Stimulated activated naive CD4-positive, alpha-beta T cell treated with Interleukin-2 at 50 U/mL for 16 hours (primary cell): ENCODE measurements around the gene VARS1.
"Not testable (repeated sequence)": the region's sequence is repeated elsewhere in the genome, so short reads cannot be mapped to it uniquely, and the experiment has no call there.

Source experiments
- DNase-seq: peaks from one replicate; lab custom pipeline; 2025; lab: John Stamatoyannopoulos, UW

The VARS1 gene

DNA sequence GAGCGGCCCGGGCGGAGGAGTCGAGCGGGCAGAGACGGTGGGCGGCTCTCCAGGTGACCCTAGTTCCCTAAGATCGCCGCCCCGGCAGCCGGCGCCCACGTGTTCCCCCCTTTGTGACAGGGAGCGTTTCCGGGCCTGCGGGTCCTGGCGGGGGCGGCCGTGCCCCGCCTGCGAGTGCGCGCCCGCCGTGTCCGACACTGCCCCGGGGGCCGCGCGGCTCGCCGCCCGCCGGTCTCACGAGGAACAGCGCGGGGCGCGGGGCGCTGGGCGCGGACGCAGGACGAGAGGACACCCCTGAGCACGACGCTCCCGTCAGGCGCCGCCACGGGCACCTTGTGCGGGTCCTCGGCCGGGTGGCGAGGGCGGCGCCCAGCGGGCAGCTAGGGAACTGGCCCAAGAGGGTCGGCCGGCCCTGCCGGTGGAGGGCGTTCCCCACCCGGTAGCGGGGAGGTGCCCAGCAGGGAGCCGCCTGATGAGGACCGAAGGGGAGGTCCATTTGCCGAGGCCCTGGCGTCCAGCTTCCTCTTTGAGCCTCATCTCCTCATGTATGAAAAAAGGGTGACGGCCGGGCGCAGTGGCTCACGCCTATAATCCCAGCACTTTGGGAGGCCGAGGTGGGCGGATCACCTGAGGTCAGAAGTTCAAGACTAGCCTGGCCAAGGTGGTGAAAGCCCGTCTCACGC is at the start of gene VARS1:
Gene VARS1, minus strand, starts transcription at position 137 of the 683 bp plus-strand sequence. CDS start 535 bp downstream, outside the sequence.
- DNase-seq, result peak; percentile 78

DNA sequence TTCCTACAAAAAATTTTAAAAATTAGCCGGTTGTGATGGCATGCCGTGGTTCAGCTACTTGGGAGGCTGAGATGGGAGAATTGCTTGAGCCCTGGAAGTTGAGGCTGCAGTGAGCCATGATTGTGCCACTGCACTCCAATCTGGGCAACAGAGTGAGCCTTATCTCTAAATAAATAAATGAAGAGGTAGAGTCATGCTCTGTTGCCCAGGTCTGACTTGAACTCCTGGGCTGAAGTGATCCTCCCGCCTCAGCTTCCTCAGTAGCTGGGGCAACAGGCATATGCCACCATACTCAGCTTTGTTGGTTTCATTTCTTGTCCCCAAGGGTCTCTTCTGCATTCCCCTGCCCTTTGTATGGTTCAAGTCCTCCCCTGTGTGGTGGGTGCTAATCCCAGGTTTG is 49.0 kb upstream of the VARS1 start:
- DNase-seq, result no peak

DNA sequence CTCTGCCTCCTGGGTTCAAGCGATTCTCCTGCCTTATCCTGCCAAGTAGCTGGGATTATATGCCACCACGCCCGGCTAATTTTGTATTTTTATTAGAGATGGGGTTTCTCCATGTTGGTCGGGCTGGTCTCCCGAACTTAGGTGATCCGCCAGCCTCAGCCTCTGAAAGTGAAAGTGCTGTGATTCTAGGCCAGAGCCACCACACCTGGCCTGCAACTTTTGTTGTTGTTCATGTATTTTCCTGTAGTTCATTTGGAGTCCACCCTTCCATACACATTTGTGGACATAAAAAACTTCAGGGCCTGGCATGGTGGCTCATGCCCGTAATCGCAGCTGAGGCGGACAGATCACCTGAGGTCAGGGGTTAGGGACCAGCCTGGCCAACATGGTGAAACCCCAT is 46.5 kb upstream of the VARS1 start:
- no peak for DNase-seq

DNA sequence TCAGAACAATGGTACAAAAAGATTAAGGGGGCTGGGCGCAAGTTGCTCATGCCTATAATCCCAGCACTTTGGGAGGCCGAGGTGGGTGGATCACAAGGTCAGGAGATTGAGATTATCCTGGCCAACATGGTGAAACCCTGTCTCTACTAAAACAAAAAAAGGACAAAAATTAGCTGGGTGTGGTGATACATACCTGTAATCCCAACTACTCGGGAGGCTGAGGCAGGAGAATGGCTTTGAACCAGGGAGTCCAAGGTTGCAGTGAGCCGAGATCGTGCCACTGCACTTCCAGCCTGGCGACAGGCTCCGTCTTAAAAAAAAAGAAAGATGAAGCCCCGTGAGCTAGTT is 44.2 kb upstream of the VARS1 start:
- DNase-seq, result not testable (repeated sequence)

DNA sequence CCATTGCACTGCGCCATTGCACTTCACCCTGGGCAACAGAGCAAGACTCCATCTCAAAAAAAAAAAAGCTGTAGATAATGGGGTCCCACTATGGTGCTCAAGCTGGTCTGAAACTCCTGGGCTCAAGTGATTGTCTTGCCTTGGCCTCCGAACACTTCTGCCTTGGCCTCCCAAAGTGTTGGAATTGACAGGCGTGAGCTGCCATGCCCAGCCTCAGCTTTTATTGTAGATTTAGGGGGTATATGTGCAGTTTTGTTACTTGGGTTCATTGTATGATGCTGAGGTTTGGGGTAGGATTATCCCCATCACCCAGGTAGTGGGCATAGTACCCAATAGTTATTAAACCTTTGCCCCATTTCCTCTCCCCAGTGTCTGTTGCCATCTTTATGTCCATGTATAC is 43.4 kb upstream of the VARS1 start:
- DNase-seq, result no peak

DNA sequence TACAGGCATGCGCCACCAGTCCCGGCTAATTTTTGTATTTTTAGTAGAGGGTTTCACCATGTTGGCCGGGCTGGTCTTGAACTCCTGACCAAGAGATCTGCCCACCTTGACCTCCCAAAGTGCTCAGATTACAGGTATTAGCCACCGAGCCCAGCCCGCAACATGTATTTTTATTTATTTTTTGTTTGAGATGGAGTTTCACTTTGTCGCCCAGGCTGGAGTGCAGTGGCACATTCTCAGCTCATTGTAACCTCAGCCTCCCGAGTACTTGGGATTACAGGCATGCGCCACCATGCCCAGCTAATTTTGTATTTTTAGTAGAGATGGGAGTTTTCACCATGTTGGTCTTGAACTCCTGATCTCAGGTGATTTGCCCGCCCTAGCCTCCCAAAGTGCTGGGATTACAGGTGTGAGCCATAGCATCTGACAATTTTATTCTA is 42.6 kb upstream of the VARS1 start:
- DNase-seq, result not testable (repeated sequence)

DNA sequence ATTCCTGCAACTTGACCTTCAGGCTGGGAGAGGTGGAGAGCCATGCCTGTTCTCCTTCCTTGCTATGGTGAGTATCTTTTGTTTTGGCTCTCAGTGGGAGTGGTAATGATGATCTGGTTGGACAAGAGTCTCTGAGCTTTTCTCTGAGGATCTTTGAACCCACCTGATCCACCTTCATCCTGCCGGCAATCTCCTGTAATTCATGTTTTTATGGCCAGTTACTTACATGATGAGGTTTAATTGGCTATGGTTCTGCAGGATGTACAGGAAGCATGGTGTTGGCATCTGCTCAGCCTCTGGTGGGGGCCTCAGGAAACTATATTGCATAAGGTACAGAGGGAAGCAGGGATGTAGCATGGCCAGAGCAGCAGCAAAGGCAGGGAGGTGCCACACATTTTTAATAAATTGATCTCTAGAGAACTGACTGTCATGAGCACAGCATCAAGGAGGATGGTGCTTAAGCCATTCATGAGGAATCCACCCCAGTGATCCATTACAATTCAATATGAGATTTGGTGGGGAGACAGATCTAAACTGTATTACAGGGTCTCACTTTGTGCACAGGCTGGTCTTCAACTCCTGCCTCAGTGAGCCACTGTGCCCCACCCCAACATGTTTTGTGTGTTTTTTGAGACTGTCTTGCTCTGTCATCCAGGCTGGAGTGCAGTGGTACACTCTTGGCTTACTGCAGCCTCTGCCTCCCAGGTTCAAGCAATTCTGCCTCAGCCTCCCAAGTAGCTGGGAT is 42.0 kb upstream of the VARS1 start:
- DNase-seq, result no peak

DNA sequence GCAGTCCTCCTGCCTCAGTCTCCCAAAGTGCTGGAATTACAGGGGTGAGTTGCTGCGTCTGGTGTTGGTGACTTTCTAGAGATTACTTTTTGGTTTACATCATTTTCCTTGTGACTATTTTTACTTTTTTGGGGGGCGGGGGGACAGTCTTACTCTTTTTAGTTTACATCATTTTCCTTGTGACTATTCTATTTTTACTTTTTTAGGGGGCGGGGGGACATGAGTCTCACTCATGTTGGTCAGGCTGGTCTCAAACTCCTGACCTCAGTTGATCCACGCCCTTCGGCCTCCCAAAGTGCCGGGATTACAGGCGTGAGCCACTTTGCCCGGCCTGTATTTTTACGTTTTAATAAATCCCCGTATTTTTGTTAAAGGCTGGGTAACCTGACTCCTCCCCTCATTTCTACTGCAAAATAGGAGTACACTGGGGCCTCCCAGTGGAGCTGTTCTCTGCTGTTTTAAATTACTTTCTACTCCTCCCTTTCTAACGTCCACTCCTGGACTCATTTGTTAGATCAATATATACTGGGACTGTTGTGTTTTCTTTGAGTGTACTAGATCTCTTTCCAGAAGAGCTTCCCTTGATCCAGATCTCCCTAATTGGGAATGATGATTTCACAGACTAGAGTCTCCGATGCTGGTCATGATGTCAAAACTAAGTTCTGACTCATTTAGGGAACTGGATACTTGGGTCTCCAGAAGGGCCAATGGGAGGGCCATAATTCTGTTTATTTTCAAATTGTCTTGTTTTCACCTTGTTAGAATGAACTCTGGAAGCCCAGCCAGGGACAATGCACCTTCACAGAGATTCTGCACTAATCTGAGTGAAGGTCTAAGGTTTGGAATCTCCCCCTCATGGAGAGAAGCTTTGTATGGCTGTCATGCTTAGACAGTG is 41.2 kb upstream of the VARS1 start:
- DNase-seq, result no peak

DNA sequence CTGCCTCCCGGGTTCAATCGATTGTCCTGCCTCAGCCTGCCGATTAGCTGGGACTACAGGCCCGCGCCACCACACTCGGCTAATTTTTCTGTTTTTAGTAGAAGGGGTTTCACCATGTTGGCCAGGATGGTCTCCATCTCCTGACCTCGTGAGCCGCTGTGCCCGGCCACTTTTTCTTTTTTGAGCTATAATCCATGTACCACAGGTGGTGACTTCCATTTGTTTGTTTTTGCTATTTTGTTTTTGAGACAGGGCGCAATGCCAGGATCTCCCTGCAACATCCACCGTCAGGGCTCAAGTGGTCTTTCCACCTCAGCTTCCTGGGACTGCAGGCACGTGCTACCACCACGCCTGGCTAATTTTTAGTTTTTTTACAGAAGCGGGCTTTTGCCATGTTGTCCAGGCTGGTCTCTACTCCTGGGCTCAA is 40.5 kb upstream of the VARS1 start:
- no peak for DNase-seq

DNA sequence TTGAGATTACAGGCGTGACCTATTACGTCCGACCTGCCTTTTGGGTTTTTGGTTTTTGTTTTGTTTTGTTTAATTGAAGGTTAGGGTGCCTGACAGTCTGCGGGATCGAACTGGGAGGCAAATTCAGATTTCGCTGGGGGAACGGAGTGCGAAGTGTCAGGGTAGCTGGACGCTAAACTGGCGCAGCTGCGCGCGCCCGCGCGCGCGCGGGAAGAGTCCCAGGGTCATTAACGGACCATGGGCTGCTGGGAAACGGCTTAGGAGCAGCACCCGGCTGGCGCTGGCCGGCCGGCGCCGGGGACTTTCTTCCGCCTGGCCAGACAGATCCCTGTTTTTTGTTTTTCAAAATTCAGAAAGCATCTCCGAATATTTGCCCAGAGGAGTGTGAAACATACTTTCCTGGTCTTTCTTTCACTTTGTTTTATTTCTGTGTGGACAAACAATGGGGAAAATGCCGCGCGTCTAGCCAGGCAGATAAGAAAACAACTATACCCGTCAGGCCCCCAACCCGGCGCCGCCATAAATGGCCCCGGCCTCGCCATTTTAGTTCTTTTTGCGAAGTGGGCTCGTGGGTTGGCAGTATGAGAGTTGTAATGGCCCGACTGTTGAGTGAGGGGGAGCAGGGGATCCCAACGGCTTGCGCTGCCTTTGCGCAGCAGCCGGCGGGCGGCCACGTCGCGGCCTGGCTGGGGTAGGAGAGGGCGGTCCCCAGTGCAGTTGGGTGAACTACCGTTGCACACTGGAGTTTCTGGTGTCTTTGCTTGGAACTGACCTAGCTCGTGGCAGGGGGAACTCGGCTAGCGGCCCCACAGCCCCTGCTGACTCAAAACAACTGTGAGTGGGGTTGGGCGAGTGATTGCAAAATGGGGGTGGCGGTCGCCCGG is 39.1 kb upstream of the VARS1 start:
- peak; percentile 71 for DNase-seq

DNA sequence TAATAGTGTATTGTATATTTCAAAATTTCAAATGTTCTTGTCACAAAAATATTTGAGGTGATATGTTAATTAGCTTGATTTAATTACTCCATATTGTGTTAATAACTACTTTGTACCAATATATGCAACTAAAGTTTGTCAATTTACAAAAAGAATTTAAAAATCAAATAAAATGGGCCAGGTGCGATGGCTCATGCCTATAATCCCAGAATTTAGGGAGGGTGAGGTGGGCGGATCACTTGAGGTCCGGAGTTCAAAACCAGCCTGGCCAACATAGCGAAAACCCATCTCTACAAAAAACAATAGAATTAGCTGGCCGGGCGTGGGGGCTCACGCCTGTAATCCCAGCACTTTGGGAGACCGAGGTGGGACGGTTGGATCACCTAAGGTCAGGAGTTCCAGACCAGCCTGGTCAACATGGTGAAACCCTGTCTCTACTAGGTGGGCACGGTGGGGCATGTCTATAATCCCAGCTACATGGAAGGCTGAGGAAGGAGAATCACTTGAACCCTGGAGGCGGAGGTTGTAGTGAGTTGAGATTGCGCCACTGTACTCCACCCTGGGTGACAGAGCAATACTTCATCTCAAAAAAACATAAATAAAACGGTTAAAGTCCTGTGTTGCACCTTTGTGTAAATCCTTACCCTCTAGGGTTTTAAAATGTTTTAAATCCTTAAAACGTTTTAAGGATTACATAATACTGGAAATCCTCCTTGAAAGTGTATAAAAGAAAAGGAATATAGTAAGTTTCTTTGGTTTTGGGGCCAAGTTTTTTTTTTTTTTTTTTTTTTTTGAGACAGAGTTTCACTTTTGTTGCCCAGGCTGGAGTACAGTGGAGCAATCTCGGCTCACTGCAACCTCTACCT is 36.0 kb upstream of the VARS1 start:
- no peak for DNase-seq

DNA sequence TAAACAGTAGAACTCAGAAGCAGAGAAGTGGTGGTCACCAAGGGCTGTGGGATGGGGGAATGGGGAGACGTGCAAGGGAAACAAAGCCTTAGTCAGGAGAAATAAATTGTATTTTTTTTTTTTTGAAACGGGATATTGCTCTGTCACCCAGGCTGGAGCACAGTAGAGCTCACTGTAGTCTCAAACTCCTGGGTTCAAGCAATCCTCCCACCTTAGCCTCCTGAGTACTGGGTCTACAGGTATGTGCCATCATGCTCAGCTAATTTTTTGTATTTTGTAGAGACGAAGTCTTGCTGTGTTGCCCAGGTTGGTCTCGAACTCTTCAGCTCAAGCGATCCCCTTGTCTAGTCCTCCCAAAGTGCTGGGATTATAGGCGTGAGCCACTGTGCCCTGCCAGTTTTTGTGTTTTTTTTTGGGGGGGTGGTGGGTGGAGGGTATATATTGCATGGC is 35.4 kb upstream of the VARS1 start:
- no peak for DNase-seq

DNA sequence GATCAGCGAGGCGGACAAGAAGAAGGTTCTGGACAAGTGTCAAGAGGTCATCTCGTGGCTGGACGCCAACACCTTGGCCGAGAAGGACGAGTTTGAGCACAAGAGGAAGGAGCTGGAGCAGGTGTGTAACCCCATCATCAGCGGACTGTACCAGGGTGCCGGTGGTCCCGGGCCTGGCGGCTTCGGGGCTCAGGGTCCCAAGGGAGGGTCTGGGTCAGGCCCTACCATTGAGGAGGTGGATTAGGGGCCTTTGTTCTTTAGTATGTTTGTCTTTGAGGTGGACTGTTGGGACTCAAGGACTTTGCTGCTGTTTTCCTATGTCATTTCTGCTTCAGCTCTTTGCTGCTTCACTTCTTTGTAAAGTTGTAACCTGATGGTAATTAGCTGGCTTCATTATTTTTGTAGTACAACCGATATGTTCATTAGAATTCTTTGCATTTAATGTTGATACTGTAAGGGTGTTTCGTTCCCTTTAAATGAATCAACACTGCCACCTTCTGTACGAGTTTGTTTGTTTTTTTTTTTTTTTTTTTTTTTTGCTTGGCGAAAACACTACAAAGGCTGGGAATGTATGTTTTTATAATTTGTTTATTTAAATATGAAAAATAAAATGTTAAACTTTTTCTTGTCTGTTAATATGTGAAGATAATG is 34.2 kb upstream of the VARS1 start:
- no peak for DNase-seq

DNA sequence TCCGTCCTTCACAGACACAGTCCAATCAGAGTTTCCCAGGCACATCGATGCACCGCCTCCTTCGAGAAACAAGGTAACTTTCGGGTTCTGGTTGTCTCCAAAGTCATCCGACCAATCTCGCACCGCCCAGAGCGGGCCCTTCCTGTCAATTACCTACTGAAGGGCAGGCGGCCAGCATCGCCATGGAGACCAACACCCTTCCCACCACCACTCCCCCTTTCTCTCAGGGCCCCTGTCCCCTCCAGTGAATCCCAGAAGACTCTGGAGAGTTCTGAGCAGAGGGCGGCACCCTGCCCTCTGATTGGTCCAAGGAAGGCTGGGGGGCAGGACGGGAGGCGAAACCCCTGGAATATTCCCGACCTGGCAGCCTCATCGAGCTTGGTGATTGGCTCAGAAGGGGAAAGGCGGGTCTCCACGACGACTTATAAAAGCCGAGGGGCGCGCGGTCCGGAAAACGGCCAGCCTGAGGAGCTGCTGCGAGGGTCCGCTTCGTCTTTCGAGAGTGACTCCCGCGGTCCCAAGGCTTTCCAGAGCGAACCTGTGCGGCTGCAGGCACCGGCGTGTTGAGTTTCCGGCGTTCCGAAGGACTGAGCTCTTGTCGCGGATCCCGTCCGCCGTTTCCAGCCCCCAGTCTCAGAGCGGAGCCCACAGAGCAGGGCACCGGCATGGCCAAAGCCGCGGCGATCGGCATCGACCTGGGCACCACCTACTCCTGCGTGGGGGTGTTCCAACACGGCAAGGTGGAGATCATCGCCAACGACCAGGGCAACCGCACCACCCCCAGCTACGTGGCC is 31.9 kb upstream of the VARS1 start, which contains the start of gene HSPA1B:
Gene HSPA1B, plus strand, starts transcription at position 453 of the 794 bp plus-strand sequence. Its CDS starts 213 bp downstream, at position 666.
- DNase-seq, result peak; percentile 98

DNA sequence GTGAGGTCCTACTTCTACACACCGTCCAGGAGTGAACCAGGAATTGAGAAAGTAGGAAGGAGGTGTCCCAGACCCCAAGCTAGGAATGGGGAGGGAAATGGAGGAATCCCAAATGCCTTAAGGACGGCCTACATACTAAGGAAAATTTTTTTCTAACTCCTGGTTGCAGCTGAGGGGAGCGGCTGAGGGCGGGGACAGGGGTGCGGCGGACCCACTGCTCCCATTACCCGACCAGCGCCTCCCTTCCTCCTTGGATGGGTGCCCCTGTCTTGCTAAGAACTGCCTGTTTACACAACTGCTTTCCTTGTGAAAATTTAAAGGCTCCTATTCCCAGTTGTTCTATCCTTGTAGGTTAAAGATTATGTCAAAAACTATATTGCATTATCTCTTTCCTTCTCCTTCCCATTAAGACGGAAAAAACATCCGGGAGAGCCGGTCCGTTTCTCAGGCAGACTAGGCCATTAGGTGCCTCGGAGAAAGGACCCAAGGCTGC is 31.3 kb upstream of the VARS1 start:
- peak; percentile 44 for DNase-seq

DNA sequence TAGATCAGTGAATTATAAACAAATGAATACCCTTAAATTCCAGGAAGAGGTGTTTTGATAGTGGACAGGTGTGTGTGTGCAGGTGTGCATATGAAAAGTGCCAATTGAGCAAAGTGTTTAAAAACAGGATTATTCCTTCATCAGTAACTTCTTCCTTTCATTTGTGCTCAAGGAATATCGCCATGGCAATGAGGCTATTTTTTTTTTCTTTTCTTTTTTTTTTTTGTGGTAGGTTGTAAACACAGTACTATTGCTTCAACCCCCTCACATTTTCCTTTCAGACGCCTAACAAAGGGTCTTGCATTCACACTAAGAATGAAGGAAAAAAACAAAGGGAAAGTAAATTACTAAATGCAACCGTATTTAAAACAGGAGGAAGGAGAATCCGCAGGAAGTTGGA is 30.0 kb upstream of the VARS1 start:
- DNase-seq, result no peak

DNA sequence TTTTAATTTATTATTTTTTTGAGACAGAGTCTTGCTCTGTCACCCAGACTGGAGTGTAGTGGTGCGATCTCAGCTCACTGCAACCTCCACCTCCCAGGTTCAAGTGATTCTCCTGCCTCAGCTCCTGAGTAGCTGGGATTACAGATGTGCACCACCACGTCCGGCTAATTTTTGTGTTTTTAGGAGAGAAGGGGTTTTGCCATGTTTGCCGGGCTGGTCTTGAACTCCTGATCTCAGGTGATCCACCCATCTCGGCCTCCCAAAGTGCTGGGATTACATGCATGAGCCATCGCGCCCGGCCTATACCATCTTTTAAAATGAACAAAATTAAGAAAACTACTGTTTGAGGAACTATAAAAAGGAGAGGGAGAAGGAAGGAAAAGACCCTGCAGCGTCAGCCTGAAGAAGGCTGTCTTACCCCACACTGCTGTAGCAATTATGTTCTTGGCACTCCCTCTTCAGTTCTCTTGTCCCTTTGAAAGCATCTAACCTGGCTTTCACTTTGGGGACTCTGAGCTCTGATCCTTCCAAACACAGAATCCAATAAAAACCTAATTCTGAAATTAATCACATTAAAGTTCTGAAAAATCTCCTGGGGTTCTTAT is 28.1 kb upstream of the VARS1 start:
- DNase-seq, result not testable (repeated sequence)
